SW480 (cell line): ENCODE results near the gene TGFB3.
"Not testable (repeated sequence)": the region's sequence is repeated elsewhere in the genome, so short reads cannot be mapped to it uniquely, and the experiment has no call there.

Experiments used
- DNase-seq: peaks from one replicate; pipeline ENCODE4 v3.0.0-alpha.2; 2016; ENCODE audit warnings: low spot score

Gene TGFB3

GRCh38 chr14:75981426-75982265 lies at the start of gene TGFB3:
TSS of gene TGFB3 (minus strand) at chr14:75981995. CDS start at chr14:75980893, 1,102 bp downstream.
- DNase-seq: peak; percentile 84

GRCh38 chr14:76024211-76024907 lies 42.6 kb upstream of the TGFB3 start:
- DNase-seq: no peak

GRCh38 chr14:76023757-76024156 lies 42.0 kb upstream of the TGFB3 start:
- DNase-seq: no peak

- no peak for DNase-seq
These were observed 41.2 kb upstream of the TGFB3 start for GRCh38 chr14:76022991-76023390.

GRCh38 chr14:76019676-76020075 lies 37.9 kb upstream of the TGFB3 start:
- no peak for DNase-seq

GRCh38 chr14:76015668-76016067 lies 33.9 kb upstream of the TGFB3 start:
- DNase-seq: no peak

- no peak for DNase-seq
These were observed 33.4 kb upstream of the TGFB3 start for GRCh38 chr14:76015191-76015590.

- DNase-seq: no peak
These were observed 30.6 kb upstream of the TGFB3 start for GRCh38 chr14:76012354-76012753.

- no peak for DNase-seq
These were observed 30.1 kb upstream of the TGFB3 start for GRCh38 chr14:76011930-76012329.

GRCh38 chr14:76009627-76010026 lies 27.8 kb upstream of the TGFB3 start:
- not testable (repeated sequence) for DNase-seq

GRCh38 chr14:76007852-76008251 lies 26.1 kb upstream of the TGFB3 start:
- DNase-seq: no peak

GRCh38 chr14:76007379-76007778 lies 25.6 kb upstream of the TGFB3 start:
- DNase-seq: no peak

- no peak for DNase-seq
These were observed 24.5 kb upstream of the TGFB3 start for GRCh38 chr14:76006253-76006652.

- DNase-seq: no peak
These were observed 20.6 kb upstream of the TGFB3 start for GRCh38 chr14:76002383-76002782.

GRCh38 chr14:75999511-76000190 lies 17.9 kb upstream of the TGFB3 start:
- no peak for DNase-seq

GRCh38 chr14:75996488-75996887 lies 14.7 kb upstream of the TGFB3 start:
- no peak for DNase-seq

GRCh38 chr14:75995372-75996041 lies 13.7 kb upstream of the TGFB3 start:
- no peak for DNase-seq

- no peak for DNase-seq
These were observed 11.8 kb upstream of the TGFB3 start for GRCh38 chr14:75993567-75994041.

- no peak for DNase-seq
These were observed 10.0 kb upstream of the TGFB3 start for GRCh38 chr14:75991753-75992152.

GRCh38 chr14:75990297-75990696 lies 8.5 kb upstream of the TGFB3 start:
- DNase-seq: no peak

- DNase-seq: no peak
These were observed 7.3 kb upstream of the TGFB3 start for GRCh38 chr14:75989134-75989533.
